ENCODE results near the gene ATP5MC2.

DNA sequence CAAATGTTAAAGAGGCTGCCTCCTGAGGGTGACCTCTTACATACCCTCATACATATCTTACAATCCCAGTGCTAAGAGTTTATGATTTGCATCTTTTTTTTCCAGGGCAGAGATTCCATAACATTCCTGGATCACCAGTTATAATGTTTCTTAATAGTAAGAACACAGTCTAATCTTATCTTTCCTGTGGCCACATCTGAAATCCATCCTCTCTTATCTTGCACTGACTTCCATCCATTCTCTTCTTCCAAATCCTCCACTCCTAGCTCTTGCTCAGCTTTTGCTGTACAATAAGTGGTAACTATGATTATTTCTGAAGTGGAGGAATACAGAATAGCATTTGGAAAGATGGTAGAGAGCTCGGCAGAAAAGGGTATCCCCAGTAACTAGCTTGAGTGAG lies 45.1 kb upstream of the ATP5MC2 start:
- TF ChIP-seq CTCF (IDR thresholded peaks at IDR 0.05; ENCODE audit: borderline replicate concordance, extremely low read depth, low read length, poor library complexity, severe bottlenecking) (no peak), EZH2 (IDR thresholded peaks at IDR 0.05; ENCODE audit: borderline replicate concordance, low read depth, low read length, severe bottlenecking) (no peak)
